GM12864 (cell line): ENCODE data around the gene CDH4.

ENCODE experiments used
- DNase-seq: peaks from one replicate; pipeline ENCODE4 v3.0.0-alpha.2; 2011; ENCODE audit warnings: low read depth
- H3K4me3 ChIP-seq: 2 replicates; pipeline ENCODE4 v1.5.1; 2011; ENCODE audit warnings: mild to moderate bottlenecking, low read depth, low read length, control low read depth
- CTCF ChIP-seq: IDR thresholded peaks from 2 replicates; pipeline ENCODE4 v1.5.1; 2011; ENCODE audit warnings: low read depth, mild to moderate bottlenecking, moderate library complexity, low read length, control low read depth, inconsistent platforms; ENCODE audit errors: missing control alignments

CDH4 gene

GRCh38 chr20:61628901-61629601, 377.0 kb downstream of the CDH4 start:
- DNase-seq, result no peak
- no peak for TF ChIP-seq CTCF
- H3K4me3 ChIP-seq, result no peak overlapping the region

GRCh38 chr20:61629602-61630390, 377.7 kb downstream of the CDH4 start:
- no peak overlapping the region for H3K4me3 ChIP-seq
- no peak for TF ChIP-seq CTCF
- DNase-seq, result no peak

GRCh38 chr20:61630391-61630650, 378.3 kb downstream of the CDH4 start:
- TF ChIP-seq CTCF, result no peak
- no peak for DNase-seq
- H3K4me3 ChIP-seq, result no peak overlapping the region

GRCh38 chr20:61630816-61631215, 378.8 kb downstream of the CDH4 start:
- DNase-seq, result no peak
- no peak for TF ChIP-seq CTCF
- no peak overlapping the region for H3K4me3 ChIP-seq

- no peak for TF ChIP-seq CTCF
- no peak for DNase-seq
- H3K4me3 ChIP-seq, result no peak overlapping the region
Observed at GRCh38 chr20:61631751-61632150, 379.7 kb downstream of the CDH4 start.

- H3K4me3 ChIP-seq, result no peak overlapping the region
- no peak for TF ChIP-seq CTCF
- no peak for DNase-seq
Observed at GRCh38 chr20:61633004-61633403, 380.9 kb downstream of the CDH4 start.
